Lower leg skin (tissue), 3 donors: ENCODE results near the gene C1orf105.

Source experiments
- POLR2A ChIP-seq, 2 donors: fragments of 450-650 bp; IDR thresholded peaks; one replicate each; pipeline ENCODE4 v1.6.1; 2016 to 2017; ENCODE audit warnings: antibody characterized with exemption in 2 of 2, mild to moderate bottlenecking in 1 of 2, moderate library complexity in 1 of 2
- TF ChIP-seq, protein P1 (sequence below), 3 donors: fragments of 450-650 bp; IDR thresholded peaks; one replicate each; pipeline ENCODE4 v1.5.1; 2016; ENCODE audit warnings: antibody characterized with exemption in 3 of 3, mild to moderate bottlenecking in 3 of 3, moderate library complexity in 2 of 3

DNA sequence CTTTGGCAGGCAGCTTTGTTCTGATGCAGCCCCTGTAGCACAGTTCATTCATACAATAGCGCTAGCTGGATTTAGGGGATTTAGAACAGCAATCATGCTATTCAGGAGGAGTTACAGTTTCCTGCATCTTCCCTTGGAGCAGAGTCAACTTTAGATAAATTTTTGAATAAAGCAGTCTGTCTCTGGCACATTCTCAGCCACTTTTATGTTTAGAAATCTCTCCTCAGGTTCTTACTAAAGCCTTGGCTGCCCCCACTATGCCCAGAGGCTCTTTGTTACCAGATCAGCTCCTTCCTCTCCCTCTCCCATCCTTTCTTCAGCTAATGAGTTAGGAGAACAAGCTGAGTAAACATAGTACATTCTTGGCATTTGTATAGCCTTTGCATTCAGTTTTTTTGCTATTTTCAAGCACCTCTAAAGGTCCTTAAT is 40.4 kb downstream of the C1orf105 start:
- TF ChIP-seq, protein P1, sequence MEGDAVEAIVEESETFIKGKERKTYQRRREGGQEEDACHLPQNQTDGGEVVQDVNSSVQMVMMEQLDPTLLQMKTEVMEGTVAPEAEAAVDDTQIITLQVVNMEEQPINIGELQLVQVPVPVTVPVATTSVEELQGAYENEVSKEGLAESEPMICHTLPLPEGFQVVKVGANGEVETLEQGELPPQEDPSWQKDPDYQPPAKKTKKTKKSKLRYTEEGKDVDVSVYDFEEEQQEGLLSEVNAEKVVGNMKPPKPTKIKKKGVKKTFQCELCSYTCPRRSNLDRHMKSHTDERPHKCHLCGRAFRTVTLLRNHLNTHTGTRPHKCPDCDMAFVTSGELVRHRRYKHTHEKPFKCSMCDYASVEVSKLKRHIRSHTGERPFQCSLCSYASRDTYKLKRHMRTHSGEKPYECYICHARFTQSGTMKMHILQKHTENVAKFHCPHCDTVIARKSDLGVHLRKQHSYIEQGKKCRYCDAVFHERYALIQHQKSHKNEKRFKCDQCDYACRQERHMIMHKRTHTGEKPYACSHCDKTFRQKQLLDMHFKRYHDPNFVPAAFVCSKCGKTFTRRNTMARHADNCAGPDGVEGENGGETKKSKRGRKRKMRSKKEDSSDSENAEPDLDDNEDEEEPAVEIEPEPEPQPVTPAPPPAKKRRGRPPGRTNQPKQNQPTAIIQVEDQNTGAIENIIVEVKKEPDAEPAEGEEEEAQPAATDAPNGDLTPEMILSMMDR (IDR thresholded peaks at IDR 0.05) = no peak
- no peak for TF ChIP-seq POLR2A (IDR thresholded peaks at IDR 0.05)
